WI38 (cell line): ENCODE data around the gene ITPA.
"Not testable (repeated sequence)": the region's sequence is repeated elsewhere in the genome, so short reads cannot be mapped to it uniquely, and the experiment has no call there.

ENCODE experiments used
- H3K4me3 ChIP-seq: 2 replicates; pipeline ENCODE4 v1.5.1; 2011; ENCODE audit warnings: low read depth, mild to moderate bottlenecking, control low read depth, low read length
- CTCF ChIP-seq: IDR thresholded peaks from 2 replicates; pipeline ENCODE4 v1.5.1; 2012; ENCODE audit warnings: low read depth, mild to moderate bottlenecking, control low read depth, low read length

Gene ITPA

GRCh38 chr20:3208786-3209256 lies 477 bp upstream of the ITPA start:
- TF ChIP-seq CTCF: no peak
- H3K4me3 ChIP-seq: peak overlapping the region; percentile 86

- H3K4me3 ChIP-seq: peak overlapping the region; percentile 86
- no peak for TF ChIP-seq CTCF
Measured at GRCh38 chr20:3209946-3210317, 634 bp downstream of the ITPA start.

GRCh38 chr20:3210346-3210745 lies 1.0 kb downstream of the ITPA start:
- peak overlapping the region; percentile 86 for H3K4me3 ChIP-seq

GRCh38 chr20:3213226-3213625 lies 3.9 kb downstream of the ITPA start:
- H3K4me3 ChIP-seq: no peak overlapping the region
- no peak for TF ChIP-seq CTCF

More at GRCh38 chr20:3210346-3210745, 1.0 kb downstream of the ITPA start:
- no peak for TF ChIP-seq CTCF

- not testable (repeated sequence) for H3K4me3 ChIP-seq
Measured at GRCh38 chr20:3215359-3215917, 6.1 kb downstream of the ITPA start.

GRCh38 chr20:3218307-3218988 lies 9.2 kb downstream of the ITPA start:
- peak; percentile 92 for TF ChIP-seq CTCF
- no peak overlapping the region for H3K4me3 ChIP-seq

GRCh38 chr20:3221398-3222226 lies 12.3 kb downstream of the ITPA start:
- no peak overlapping the region for H3K4me3 ChIP-seq
- no peak for TF ChIP-seq CTCF
